GM21717 (cell line): Measurements from ENCODE around the gene CSTF2T.

Source experiments
- ATAC-seq: cut with Tn5 transposase; IDR thresholded peaks from one replicate; pipeline ENCODE4 v1.9.1; 2021; ENCODE audit warnings: mild to moderate bottlenecking, moderate library complexity; ENCODE audit not compliant: unreplicated experiment

The CSTF2T gene

GRCh38 chr10:51699475-51700227 lies at the start of gene CSTF2T:
Gene CSTF2T, minus strand, starts transcription at chr10:51699595. Its CDS starts 46 bp downstream, at chr10:51699549.
- ATAC-seq = peak; percentile 94

GRCh38 chr10:51748959-51749358 lies 49.6 kb upstream of the CSTF2T start:
- no peak for ATAC-seq

GRCh38 chr10:51747216-51747615 lies 47.8 kb upstream of the CSTF2T start:
- ATAC-seq = no peak

- ATAC-seq = no peak
These were observed 46.0 kb upstream of the CSTF2T start for GRCh38 chr10:51745397-51745796.

- ATAC-seq = no peak
These were observed 45.0 kb upstream of the CSTF2T start for GRCh38 chr10:51744235-51745000.

GRCh38 chr10:51743146-51743545 lies 43.8 kb upstream of the CSTF2T start:
- peak; percentile 74 for ATAC-seq

GRCh38 chr10:51733057-51733456 lies 33.7 kb upstream of the CSTF2T start:
- no peak for ATAC-seq

- no peak for ATAC-seq
These were observed 30.6 kb upstream of the CSTF2T start for GRCh38 chr10:51729822-51730555.

- no peak for ATAC-seq
These were observed 24.6 kb upstream of the CSTF2T start for GRCh38 chr10:51724038-51724437.

- ATAC-seq = no peak
These were observed 19.5 kb upstream of the CSTF2T start for GRCh38 chr10:51718804-51719291.

- ATAC-seq = no peak
These were observed 17.6 kb upstream of the CSTF2T start for GRCh38 chr10:51716981-51717380.

GRCh38 chr10:51711519-51711891 lies 12.1 kb upstream of the CSTF2T start:
- no peak for ATAC-seq

GRCh38 chr10:51709324-51709972 lies 10.1 kb upstream of the CSTF2T start:
- ATAC-seq = no peak

GRCh38 chr10:51708609-51709008 lies 9.2 kb upstream of the CSTF2T start:
- no peak for ATAC-seq

GRCh38 chr10:51707821-51708424 lies 8.5 kb upstream of the CSTF2T start:
- ATAC-seq = no peak

GRCh38 chr10:51707392-51707791 lies 8.0 kb upstream of the CSTF2T start:
- ATAC-seq = no peak

GRCh38 chr10:51706225-51706624 lies 6.8 kb upstream of the CSTF2T start:
- no peak for ATAC-seq

- no peak for ATAC-seq
These were observed 6.4 kb upstream of the CSTF2T start for GRCh38 chr10:51705774-51706173.

GRCh38 chr10:51700228-51700817 lies 928 bp upstream of the CSTF2T start:
- no peak for ATAC-seq

GRCh38 chr10:51699145-51699474 lies 285 bp downstream of the CSTF2T start:
- ATAC-seq = peak; percentile 36
